Colonic mucosa (tissue), 4 donors: ENCODE results near the gene DARS2. TPM values are rescaled to one million over a fixed set of nuclear protein-coding genes. Genes with fewer than 3 reads are reported as not detected.
"Not testable (repeated sequence)": the region's sequence is repeated elsewhere in the genome, so short reads cannot be mapped to it uniquely, and the experiment has no call there.

Experiments used
- DNase-seq: peaks from one replicate; pipeline ENCODE4 v3.0.0-alpha.2; 2020
- H3K27ac ChIP-seq: fragments of 200-600 bp; one replicate; pipeline ENCODE4 v1.8.0; 2021
- H3K27me3 ChIP-seq: fragments of 200-600 bp; one replicate; pipeline ENCODE4 v1.8.0; 2021
- H3K36me3 ChIP-seq: fragments of 200-600 bp; one replicate; pipeline ENCODE4 v1.8.0; 2021
- H3K4me1 ChIP-seq: fragments of 200-600 bp; one replicate; pipeline ENCODE4 v1.8.0; 2021; ENCODE audit warnings: mild to moderate bottlenecking
- H3K4me3 ChIP-seq: fragments of 200-600 bp; one replicate; pipeline ENCODE4 v1.8.0; 2021
- H3K9ac ChIP-seq, 2 donors: one replicate each; pipeline ENCODE4 v1.7.0; 2013; ENCODE audit warnings: control low read depth in 2 of 2, low read depth in 2 of 2, low read length in 2 of 2
- H3K9me3 ChIP-seq: fragments of 200-600 bp; one replicate; pipeline ENCODE4 v1.8.0; 2021
- CTCF ChIP-seq: fragments of 200-600 bp; IDR thresholded peaks from one replicate; pipeline ENCODE4 v1.8.0; 2022; ENCODE audit warnings: antibody characterized with exemption, mild to moderate bottlenecking
- intact Hi-C: fragments of 100-400 bp; cut with DNase I; formaldehyde crosslinking; loops from one replicate; pipeline ENCODE4 v1.14.1; 2022
- total RNA-seq, 2 donors: library from RNA; stranded (reverse); fragmentation: NEBNext Ultra II Directional in 1 of 2; extraction: Animal tissue kit (Norgen Biotek cat#: 25700) in 1 of 2; gene quantifications; one replicate each; pipeline ENCODE4 v1.2.1, GENCODE V29; 2021
- donor health status: healthy.
- donor health status: DM: no; HTN: no; CAD: no.
- donor health status: DM: no; HTN: no; CAD: no.

The DARS2 gene
- total RNA-seq, 2 donors from 2014 or later = 24.8 to 51.9 TPM

- no peaks in the 10 kb centered on the region for H3K4me1 ChIP-seq
- H3K9me3 ChIP-seq = no peaks in the 10 kb centered on the region
- intact Hi-C loops = no loop called here
- H3K4me3 ChIP-seq = no peak overlapping the region
- H3K9ac ChIP-seq = no peak overlapping the region
- no peaks in the 10 kb centered on the region for H3K36me3 ChIP-seq
- H3K27ac ChIP-seq = no peak overlapping the region
- no peaks in the 10 kb centered on the region for H3K27me3 ChIP-seq
- no peak for TF ChIP-seq CTCF
- DNase-seq = no peak
These were observed 26.4 kb upstream of the DARS2 start for GRCh38 chr1:173798078-173798477.

GRCh38 chr1:173799995-173800394 is 24.5 kb upstream of the DARS2 start:
- H3K4me3 ChIP-seq, H3K4me1 ChIP-seq, DNase-seq, H3K27ac ChIP-seq, H3K9ac ChIP-seq, H3K36me3 ChIP-seq, intact Hi-C loops, H3K9me3 ChIP-seq, H3K27me3 ChIP-seq: not testable (repeated sequence)

- Histone ChIP-seq H3K36me3 (no peaks in the 10 kb centered on the region), H3K4me3 (no peak overlapping the region), H3K27ac (no peak overlapping the region), H3K27me3 (no peaks in the 10 kb centered on the region), H3K4me1 (no peaks in the 10 kb centered on the region), H3K9ac (no peak overlapping the region), H3K9me3 (no peaks in the 10 kb centered on the region)
- intact Hi-C loops = no loop called here
- DNase-seq = no peak
- TF ChIP-seq CTCF = no peak
These were observed 21.5 kb upstream of the DARS2 start for GRCh38 chr1:173802961-173803360.

GRCh38 chr1:173813654-173814053 is 10.8 kb upstream of the DARS2 start:
- not testable (repeated sequence) for H3K4me3 ChIP-seq, DNase-seq

GRCh38 chr1:173818459-173818858 is 6.0 kb upstream of the DARS2 start:
- Histone ChIP-seq H3K9me3 (no peaks in the 10 kb centered on the region), H3K27me3 (no peaks in the 10 kb centered on the region), H3K36me3 (no peaks in the 10 kb centered on the region), H3K4me1 (peaks cover 3% of the 10 kb centered on the region), H3K4me3 (no peak overlapping the region), H3K9ac (no peak overlapping the region), H3K27ac (no peak overlapping the region)
- TF ChIP-seq CTCF = no peak
- DNase-seq = no peak
- intact Hi-C loops = no loop called here

More at GRCh38 chr1:173813654-173814053, 10.8 kb upstream of the DARS2 start:
- H3K27ac ChIP-seq, H3K27me3 ChIP-seq, H3K36me3 ChIP-seq, H3K4me1 ChIP-seq, H3K9ac ChIP-seq, intact Hi-C loops, H3K9me3 ChIP-seq: not testable (repeated sequence)

GRCh38 chr1:173821680-173822079 is 2.8 kb upstream of the DARS2 start:
- Histone ChIP-seq H3K9me3 (no peaks in the 10 kb centered on the region), H3K4me1 (peaks cover 3% of the 10 kb centered on the region), H3K4me3 (no peak overlapping the region), H3K27ac (no peak overlapping the region), H3K27me3 (no peaks in the 10 kb centered on the region), H3K36me3 (no peaks in the 10 kb centered on the region), H3K9ac (no peak overlapping the region)
- no peak for DNase-seq
- TF ChIP-seq CTCF = no peak
- intact Hi-C loops = loop anchor here (5.0 kb wide), 1 partner anchor 389 kb away; no protein-coding TSS in a partner anchor
